RWPE1 (cell line): ENCODE results near the gene ADARB1.

Source experiments
- CTCF ChIA-PET: fragments of 350-600 bp; sonication (Branson Sonifier 250); formaldehyde crosslinking; extraction: SDS; loops from one replicate; lab custom pipeline; 2021; lab: Yijun Ruan, JAX
- POLR2A ChIA-PET: fragments of 400-600 bp; formaldehyde crosslinking; extraction: SDS; loops from one replicate; lab custom pipeline; 2020; ENCODE audit warnings: antibody characterized with exemption; ENCODE audit not compliant: low non-redundant PET; lab: Yijun Ruan, JAX
- DNase-seq: peaks from one replicate; pipeline ENCODE4 v3.0.0; 2012; ENCODE audit warnings: low spot score
- H3K27ac ChIP-seq: fragments of 450-650 bp; 2 replicates; pipeline ENCODE4 v1.5.1; 2017
- CTCF ChIP-seq: fragments of 450-650 bp; conservative IDR thresholded peaks from 2 replicates; pipeline ENCODE4 v1.5.1; 2017; ENCODE audit warnings: low read depth, mild to moderate bottlenecking

Gene ADARB1

GRCh38 chr21:45177039-45177438 lies 102.7 kb downstream of the ADARB1 start:
- POLR2A ChIA-PET: no interaction called here
- CTCF ChIA-PET: interaction anchor here (0.7 kb wide), 1 partner anchor 47 kb away, joined by 4 read pairs; no protein-coding TSS in a partner anchor
- H3K27ac ChIP-seq: no peak overlapping the region
- no peak for TF ChIP-seq CTCF
- DNase-seq: no peak

DNA sequence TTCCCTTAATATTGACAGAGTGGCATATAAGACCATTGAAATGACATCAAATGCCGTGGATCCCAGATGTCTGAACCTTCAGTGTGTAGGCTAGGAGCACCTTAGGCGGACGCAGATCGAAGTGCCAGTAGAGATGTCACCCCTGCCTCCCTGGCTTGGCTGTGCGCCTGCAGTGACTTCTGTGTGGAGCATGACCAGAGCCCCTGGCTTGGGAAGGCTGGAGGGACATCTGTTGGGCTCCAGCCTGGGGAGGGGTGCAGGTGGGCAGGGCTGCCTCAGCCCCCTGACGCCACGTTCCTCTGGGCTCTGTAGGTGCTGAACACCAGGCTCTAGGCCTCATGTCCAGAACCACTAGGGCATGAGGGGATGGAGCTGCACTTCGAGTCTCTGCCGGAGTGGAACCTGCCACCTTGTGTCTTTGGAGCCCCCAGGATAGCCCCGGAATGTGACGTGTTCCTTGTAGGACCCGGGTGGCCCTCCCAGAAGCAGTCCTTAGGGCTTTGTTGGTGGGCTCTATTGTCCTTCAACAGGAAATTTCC lies 103.8 kb downstream of the ADARB1 start:
- CTCF ChIA-PET: no interaction called here
- POLR2A ChIA-PET: no interaction called here
- no peak overlapping the region for H3K27ac ChIP-seq
- no peak for TF ChIP-seq CTCF
- no peak for DNase-seq

DNA sequence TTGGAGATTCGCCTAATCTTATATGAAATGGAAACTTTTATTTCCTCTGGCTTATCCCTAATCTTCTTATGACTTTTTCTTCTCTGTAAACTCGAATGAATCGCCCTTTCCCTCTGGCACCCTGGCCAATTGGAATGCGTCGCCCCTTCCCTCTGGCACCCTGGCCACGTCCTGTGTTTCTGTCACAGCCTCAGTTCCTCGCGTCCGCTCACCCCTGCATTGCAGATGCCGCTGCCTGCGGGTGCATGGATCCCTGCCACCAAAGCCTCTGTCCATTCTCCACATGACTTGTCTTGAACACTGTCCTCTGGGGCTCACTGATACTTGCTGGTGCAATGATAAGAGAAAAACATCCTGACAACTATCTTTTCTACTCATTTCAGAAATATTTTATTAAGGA lies 104.6 kb downstream of the ADARB1 start:
- no peak overlapping the region for H3K27ac ChIP-seq
- ChIA-PET CTCF (interaction anchor here (1.1 kb wide), 1 partner anchor 12 kb away, joined by 3 read pairs; no protein-coding TSS in a partner anchor), POLR2A (no interaction called here)
- no peak for DNase-seq
- TF ChIP-seq CTCF: no peak

DNA sequence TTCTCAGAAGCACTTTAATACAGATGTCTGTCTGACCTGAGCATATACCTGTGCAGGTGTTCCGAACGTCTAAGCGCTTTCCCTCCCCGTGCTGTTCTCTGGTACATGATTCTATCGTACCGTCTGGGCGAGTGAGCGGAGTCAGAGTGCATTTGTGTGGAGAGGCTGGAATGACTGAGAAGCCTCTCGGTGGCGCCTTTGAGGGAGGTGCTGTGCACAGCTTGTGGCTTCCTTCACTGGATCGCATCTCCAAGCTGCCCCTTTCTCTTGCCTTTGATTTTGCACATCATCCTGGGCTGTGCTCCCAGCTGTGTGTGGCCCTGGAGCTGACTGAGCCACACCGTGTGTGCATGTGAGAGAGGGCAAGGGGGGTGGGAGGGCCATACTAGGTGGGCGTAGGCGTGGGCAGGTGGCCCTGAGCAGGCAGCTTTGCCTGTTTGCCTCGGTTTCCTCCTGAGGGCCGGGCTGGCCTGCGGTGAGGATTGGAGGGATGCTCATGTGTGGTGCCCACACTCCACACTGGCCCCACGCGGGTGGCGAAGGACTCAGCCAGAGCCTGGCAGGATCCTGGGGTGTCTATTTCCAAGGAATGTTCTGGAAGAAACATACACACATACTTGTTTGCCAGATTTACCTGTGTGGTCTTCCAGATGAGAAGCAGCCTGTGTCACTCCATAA lies 105.3 kb downstream of the ADARB1 start:
- CTCF ChIA-PET: interaction anchor here (1.1 kb wide), 1 partner anchor 11 kb away, joined by 3 read pairs; no protein-coding TSS in a partner anchor
- no peak overlapping the region for H3K27ac ChIP-seq
- POLR2A ChIA-PET: no interaction called here
- no peak for DNase-seq
- TF ChIP-seq CTCF: no peak

DNA sequence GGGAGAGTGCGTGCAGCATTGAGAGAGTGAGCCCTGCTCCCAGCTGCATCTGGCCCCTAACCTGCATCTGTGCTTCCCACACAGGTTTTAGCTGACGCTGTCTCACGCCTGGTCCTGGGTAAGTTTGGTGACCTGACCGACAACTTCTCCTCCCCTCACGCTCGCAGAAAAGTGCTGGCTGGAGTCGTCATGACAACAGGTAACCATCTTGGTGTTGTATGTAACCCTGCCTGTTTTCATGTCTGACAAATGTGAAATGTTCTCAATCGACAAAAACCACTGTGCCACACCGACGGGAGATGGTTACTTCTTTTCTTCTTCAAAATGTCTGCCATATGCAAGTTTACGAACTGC lies 105.8 kb downstream of the ADARB1 start:
- ChIA-PET CTCF (interaction anchor here (1.1 kb wide), 1 partner anchor 10 kb away, joined by 3 read pairs; no protein-coding TSS in a partner anchor), POLR2A (no interaction called here)
- no peak overlapping the region for H3K27ac ChIP-seq
- TF ChIP-seq CTCF: no peak
- no peak for DNase-seq

GRCh38 chr21:45182958-45183357 lies 108.6 kb downstream of the ADARB1 start:
- ChIA-PET CTCF (no interaction called here), POLR2A (interaction anchor here (0.6 kb wide), 1 partner anchor 105 kb away, joined by 3 read pairs; the partner anchor contains the start of gene POFUT2)
- no peak for DNase-seq
- TF ChIP-seq CTCF: no peak
- H3K27ac ChIP-seq: no peak overlapping the region
